KOPT-K1 (cell line): ENCODE measurements around the gene FLG.
"Not testable (repeated sequence)": the region's sequence is repeated elsewhere in the genome, so short reads cannot be mapped to it uniquely, and the experiment has no call there.

ENCODE experiments used
- H3K27ac ChIP-seq: fragments of 200-600 bp; sonication (generic); 2 replicates; pipeline ENCODE4 v1.5.1; 2016; ENCODE audit warnings: antibody characterized with exemption, mild to moderate bottlenecking, low read depth, low read length; ENCODE audit not compliant: poor library complexity, severe bottlenecking
- H3K36me3 ChIP-seq: fragments of 200-600 bp; sonication (generic); 2 replicates; pipeline ENCODE4 v1.5.1; 2017; ENCODE audit warnings: antibody characterized with exemption, mild to moderate bottlenecking, low read length, moderate library complexity; ENCODE audit not compliant: insufficient read depth
- H3K9me3 ChIP-seq: fragments of 200-600 bp; sonication (generic); 2 replicates; pipeline ENCODE4 v1.5.1; 2017; ENCODE audit warnings: antibody characterized with exemption, low read length, mild to moderate bottlenecking; ENCODE audit not compliant: insufficient read depth, poor library complexity, severe bottlenecking

FLG gene

GRCh38 chr1:152309955-152310354, 15.1 kb downstream of the FLG start:
- H3K27ac ChIP-seq, result no peak overlapping the region
- H3K9me3 ChIP-seq, result no peaks in the 10 kb centered on the region
- no peaks in the 10 kb centered on the region for H3K36me3 ChIP-seq

DNA sequence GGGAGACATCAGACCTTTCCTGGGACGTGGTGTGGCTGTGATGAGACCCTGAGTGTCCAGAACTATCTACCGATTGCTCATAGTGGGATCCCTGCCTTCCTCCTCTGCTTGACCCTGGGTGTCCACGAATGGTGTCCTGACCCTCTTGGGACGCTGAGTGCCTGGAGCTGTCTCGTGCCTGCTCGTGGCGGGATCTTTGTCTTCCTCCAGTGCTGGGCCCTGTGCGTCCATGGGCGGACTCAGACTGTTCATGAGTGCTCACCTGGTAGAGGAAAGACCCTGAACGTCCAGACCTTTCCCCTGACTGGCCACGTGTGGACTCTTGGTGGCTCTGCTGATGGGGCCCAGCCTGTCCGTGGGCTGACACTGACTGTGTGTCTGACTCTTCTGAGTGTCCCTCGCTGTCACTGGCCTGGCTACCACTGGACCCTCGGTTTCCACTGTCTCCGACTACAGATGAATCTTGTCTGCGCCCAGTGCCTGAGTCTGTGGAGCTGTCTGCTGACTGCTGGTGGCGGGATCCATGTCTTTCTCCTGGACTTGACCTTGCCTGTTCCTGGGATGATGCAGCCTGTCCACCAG, 15.6 kb downstream of the FLG start:
- H3K36me3 ChIP-seq, H3K9me3 ChIP-seq, H3K27ac ChIP-seq: not testable (repeated sequence)

GRCh38 chr1:152308758-152309157, 16.3 kb downstream of the FLG start:
- H3K9me3 ChIP-seq, H3K27ac ChIP-seq, H3K36me3 ChIP-seq: not testable (repeated sequence)

DNA sequence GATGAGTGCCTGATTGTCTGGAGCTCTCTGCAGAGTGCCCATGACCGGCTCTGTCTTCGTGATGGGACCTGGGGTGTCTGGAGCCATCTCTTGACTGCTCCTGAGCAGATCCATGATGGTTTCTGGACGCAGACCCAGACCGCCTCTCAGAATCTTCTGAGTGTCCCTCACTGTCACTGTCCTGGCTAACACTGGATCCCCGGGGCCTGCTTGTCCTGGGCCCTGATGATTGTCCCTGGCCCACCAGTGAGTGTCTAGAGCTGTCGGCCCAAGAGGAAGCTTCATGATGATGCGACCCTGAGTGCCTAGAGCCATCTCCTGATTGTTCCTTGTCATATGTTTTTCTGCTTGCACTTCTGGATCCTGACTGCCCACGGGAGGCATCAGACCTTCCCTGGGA, 17.1 kb downstream of the FLG start:
- not testable (repeated sequence) for H3K27ac ChIP-seq, H3K9me3 ChIP-seq, H3K36me3 ChIP-seq

- not testable (repeated sequence) for H3K27ac ChIP-seq, H3K9me3 ChIP-seq, H3K36me3 ChIP-seq
These were observed 18.9 kb downstream of the FLG start for GRCh38 chr1:152306123-152306522.

DNA sequence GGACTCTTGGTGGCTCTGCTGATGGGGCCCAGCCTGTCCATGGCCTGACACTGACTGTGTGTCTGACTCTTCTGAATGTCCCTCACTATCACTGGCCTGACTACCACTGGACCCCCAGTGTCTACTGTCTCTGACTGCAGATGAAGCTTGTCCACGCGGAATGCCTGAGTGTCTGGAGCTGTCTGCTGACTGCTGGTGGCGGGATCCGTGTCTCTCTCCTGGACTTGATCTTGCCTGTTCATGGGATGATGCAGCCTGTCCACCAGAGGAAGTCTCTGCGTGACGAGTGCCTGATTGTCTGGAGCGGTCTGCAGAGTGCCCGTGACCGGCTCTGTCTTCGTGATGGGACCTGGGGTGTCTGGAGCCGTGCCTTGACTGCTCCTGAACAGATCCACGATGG, 20.3 kb downstream of the FLG start:
- not testable (repeated sequence) for H3K27ac ChIP-seq, H3K9me3 ChIP-seq, H3K36me3 ChIP-seq

- H3K36me3 ChIP-seq, H3K27ac ChIP-seq, H3K9me3 ChIP-seq: not testable (repeated sequence)
These were observed 21.7 kb downstream of the FLG start for GRCh38 chr1:152303139-152303872.

GRCh38 chr1:152256394-152256793, 68.6 kb downstream of the FLG start:
- not testable (repeated sequence) for H3K27ac ChIP-seq, H3K9me3 ChIP-seq, H3K36me3 ChIP-seq
